ENCODE results near the gene SPACA6.

The SPACA6 gene

GRCh38 chr19:51689751-51690453, 3.2 kb upstream of the SPACA6 start:
- DNase-seq = peak; percentile 47

GRCh38 chr19:51690454-51691073, 2.6 kb upstream of the SPACA6 start:
- DNase-seq = peak; percentile 75

GRCh38 chr19:51691074-51691583, 2.0 kb upstream of the SPACA6 start:
- peak; percentile 59 for DNase-seq

GRCh38 chr19:51691584-51692428, 1.3 kb upstream of the SPACA6 start:
- DNase-seq = no peak

- no peak for DNase-seq
Measured at GRCh38 chr19:51692468-51692867, 662 bp upstream of the SPACA6 start.

GRCh38 chr19:51693819-51694218, 689 bp downstream of the SPACA6 start:
- no peak for DNase-seq

GRCh38 chr19:51694318-51695085, 1.4 kb downstream of the SPACA6 start:
- DNase-seq = no peak

- DNase-seq = no peak
Measured at GRCh38 chr19:51695088-51695487, 2.0 kb downstream of the SPACA6 start.

GRCh38 chr19:51695702-51696315, 2.7 kb downstream of the SPACA6 start:
- no peak for DNase-seq

- DNase-seq = no peak
Measured at GRCh38 chr19:51696606-51697005, 3.5 kb downstream of the SPACA6 start.

- DNase-seq = no peak
Measured at GRCh38 chr19:51697169-51697776, 4.1 kb downstream of the SPACA6 start.

GRCh38 chr19:51698296-51698695, 5.2 kb downstream of the SPACA6 start:
- DNase-seq = peak; percentile 55

GRCh38 chr19:51699170-51699569, 6.0 kb downstream of the SPACA6 start:
- no peak for DNase-seq

- no peak for DNase-seq
Measured at GRCh38 chr19:51701468-51702100, 8.5 kb downstream of the SPACA6 start.

- DNase-seq = peak; percentile 45
Measured at GRCh38 chr19:51702103-51702824, 9.1 kb downstream of the SPACA6 start.

- DNase-seq = no peak
Measured at GRCh38 chr19:51702825-51703574, 9.9 kb downstream of the SPACA6 start.

GRCh38 chr19:51703575-51704515, 10.7 kb downstream of the SPACA6 start:
- DNase-seq = peak; percentile 90

- DNase-seq = no peak
Measured at GRCh38 chr19:51704626-51705025, 11.5 kb downstream of the SPACA6 start.

- no peak for DNase-seq
Measured at GRCh38 chr19:51706296-51706695, 13.2 kb downstream of the SPACA6 start.
